GM21717 (cell line): ENCODE data around the gene DNAJB14.

Source experiments
- ATAC-seq: cut with Tn5 transposase; IDR thresholded peaks from one replicate; pipeline ENCODE4 v1.9.1; 2021; ENCODE audit warnings: mild to moderate bottlenecking, moderate library complexity; ENCODE audit not compliant: unreplicated experiment

Gene DNAJB14

DNA sequence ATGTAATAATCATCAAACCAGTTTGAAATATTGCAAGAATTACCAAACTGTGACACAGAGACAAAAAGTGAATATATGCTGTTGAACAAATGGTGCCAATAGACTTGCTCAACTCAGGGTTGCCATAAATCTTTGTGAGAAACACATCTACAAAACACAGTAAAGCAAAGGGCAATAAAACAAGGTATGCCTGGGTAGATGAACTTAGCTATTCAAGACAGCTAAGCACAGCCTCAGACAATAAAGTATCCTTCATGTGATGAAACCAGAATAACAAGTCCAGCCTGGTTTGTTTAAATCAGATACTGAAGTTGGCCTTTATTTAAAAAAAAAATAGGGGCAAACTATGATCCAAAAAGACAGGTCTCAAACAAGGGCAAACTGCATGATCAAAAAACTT lies 71.3 kb downstream of the DNAJB14 start:
- ATAC-seq: no peak

DNA sequence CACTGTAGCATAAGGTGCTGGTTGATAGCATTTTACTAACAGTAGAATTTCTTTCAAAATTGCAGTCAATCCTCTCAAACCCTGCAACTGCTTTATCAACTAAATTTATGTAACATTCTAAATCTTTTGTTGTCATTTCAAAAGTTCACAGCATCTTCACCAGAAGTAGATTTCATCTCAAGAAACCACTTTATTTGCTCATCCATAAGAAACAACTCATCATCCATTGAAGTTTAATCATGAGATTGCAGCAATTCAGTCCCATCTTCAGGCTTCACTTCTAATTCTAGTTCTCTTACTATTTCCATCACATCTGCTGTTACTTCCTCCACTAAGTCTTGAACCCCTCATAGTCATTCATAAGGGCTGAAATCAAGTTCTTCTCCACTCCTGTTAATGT lies 73.8 kb downstream of the DNAJB14 start:
- ATAC-seq: no peak

DNA sequence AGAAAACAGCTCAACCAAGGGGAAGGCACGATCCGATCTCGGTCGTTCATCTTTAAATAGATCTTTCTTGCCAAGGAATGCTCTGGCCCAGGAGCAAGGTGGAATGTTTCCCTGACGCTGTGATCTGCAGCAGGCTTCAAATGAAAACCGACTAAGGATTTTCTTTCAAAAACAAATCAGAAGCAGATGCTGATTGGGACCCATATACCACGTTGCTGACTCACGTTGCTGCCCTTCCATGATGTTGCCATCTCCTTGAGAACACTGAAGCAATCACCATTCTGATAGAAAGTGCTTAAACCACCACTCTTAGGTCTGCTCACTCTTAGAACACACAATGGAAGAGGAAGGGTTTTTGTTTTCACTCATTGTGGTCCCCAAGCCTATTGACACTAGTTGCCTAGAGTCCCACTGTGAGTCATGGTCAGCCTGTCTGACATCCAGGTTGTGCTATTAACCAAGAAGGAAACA lies 78.3 kb downstream of the DNAJB14 start:
- ATAC-seq: peak; percentile 43

DNA sequence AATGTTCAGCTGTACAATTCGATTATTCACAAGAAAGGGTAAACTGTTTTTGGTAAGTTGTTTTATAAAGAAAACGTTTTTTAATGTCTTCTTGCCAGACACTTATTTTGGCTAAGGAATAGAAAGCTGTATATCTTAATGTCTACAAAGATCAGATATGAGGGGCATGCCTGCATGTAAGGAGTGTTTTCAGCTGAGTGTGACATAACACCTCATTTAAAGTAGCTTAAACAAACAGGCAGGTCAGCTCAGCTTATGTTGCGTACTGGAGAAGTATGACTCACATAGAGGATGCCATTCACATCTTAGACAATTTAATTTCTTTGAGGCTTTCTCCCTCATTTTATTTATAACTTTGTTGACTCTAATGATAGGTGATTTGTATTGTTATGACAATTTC lies 82.6 kb downstream of the DNAJB14 start:
- no peak for ATAC-seq

DNA sequence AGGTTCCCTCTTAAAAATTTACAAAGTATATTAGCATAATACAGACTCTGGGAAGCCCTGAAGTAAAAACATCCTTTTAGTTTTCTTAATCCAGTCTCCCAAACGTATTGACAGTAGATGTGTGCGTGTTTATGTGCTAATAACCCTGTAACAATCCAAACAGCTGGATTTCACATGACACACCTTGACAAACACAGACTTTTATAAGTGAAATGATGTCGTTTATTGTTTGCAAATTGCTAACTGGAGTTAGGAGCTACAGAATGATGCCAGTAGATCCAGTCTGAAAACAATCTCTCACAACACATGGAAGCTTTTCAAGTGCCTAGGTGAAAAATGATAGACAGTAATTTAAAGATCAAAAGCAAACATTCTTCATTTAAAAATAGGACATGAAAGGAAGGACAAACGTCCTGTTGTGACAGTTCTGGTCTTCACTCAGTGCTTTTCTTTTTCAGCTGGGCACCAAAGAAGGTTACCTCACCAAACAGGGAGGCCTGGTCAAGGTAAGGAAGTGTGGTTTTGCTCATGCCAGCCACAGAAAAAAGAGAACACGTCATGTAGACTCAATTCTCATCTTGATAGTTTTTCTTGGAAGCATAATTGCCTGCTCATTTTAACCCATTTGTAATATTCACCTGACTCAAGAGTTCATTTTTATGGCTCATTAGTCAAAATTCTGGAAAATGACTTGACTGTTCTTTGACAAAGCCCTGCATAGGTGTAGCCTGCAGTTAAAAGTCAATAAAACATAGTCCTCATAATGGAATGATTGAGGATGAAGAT lies 85.1 kb downstream of the DNAJB14 start:
- no peak for ATAC-seq

DNA sequence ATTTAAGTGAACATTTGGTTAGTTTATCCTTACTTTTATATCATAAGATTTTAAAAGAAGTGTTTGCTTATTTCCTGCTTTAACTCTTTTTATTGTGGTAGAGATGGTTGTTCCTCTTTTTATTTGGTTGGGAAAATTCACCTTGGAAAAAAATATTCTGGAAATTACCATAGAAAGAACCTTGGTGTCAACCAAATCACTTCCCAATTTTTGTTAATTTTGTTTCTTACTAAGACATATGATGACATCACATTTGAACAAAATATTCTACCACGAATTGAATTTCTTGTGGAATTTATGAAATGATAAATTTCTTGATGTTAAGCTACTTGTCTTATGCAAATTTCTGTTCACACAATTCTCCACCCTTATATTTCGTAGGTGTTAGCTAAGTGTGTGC lies 85.9 kb downstream of the DNAJB14 start:
- ATAC-seq: no peak

DNA sequence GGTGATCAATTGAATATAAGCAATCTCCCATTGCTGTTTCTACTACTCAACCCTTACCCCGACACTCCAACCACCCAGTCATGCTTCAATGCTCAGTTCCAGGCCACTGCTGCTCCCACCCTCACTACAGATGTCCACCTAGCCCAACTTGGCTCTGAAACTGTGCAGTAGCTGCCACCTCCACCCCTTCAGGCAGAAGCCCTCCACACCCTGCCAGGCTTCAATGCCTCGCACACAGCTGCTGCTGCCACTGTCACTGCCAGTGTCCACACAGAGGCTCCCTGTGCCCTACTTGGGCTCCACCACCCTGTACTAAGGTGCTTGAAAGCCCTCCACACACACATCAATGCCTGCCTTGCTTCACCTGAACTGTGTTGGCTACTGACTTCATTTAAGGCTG lies 86.8 kb downstream of the DNAJB14 start:
- peak; percentile 29 for ATAC-seq

DNA sequence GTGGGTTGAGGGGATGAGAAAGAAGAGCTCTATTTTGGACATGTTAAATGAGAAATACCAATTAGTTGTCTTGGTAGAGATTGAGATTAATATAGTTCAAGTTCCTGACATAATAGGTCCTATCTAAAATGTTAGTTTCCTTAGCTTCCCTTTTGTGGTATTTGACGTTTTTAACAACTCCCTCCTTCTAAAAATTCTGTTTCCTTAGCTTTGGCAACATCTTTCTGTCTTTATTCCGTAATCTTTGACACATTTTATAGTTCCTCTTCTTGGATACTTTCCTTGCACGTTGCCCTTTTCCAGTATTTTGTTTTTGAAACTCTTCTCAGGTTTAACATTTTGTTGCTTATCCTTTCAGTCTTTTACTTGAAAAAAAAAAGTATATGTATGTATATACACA lies 89.1 kb downstream of the DNAJB14 start:
- ATAC-seq: no peak

DNA sequence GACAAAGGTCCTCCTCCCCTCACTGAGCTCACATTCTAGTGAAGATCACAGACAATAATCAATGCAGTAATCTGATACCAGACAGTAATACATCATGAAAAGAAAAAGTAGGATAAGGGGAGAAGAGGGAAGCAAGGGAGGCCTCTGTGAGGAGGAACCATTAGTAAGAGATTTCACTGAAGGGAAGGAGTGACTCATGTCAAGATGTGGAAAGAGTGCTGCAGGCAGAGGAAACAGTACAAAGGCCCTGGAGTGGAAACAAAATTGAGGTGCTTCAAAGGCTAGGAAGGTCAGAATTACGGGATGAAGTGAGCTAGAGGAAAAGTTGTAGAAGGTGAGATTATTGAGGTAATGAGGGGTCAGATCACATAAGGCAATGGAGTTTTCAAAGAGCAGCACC lies 90.3 kb downstream of the DNAJB14 start:
- ATAC-seq: no peak

DNA sequence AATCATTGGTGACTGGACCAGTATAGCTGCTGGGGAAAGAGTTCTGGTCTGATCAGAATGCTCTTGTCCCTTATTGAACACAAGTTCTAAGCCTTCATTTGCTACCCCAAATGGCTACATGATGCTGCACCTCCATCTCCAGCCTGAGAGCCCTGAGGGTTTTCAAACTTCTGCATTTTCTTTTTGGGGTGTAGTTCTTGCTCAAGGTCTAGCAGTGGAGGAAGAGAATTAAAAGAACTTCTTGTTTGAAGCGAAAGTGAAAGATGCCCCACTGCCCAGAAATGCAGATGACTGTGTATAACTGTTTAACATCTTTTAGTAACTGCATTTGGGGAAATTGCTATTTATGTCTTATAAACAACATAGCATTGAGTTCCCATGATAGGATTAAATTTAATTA lies 90.7 kb downstream of the DNAJB14 start:
- peak; percentile 45 for ATAC-seq

DNA sequence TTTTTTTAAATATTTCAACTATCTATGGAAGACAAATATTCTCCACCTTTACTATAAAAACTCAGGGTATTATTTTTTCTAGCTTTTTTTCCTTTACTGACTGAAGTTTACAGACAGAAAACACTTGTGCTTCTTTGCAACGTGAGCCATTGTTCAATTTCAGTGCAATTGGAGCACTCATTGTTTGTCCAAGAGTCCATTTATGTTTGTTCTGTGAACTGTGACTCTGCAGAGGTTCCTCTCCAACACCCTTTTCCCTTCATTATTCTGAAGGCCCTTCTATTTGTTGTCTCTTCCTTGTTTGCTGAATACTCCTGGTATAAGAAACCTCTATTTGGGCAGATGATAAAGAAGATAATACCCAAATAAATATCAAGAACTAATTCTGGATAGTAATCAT lies 92.4 kb downstream of the DNAJB14 start:
- no peak for ATAC-seq

DNA sequence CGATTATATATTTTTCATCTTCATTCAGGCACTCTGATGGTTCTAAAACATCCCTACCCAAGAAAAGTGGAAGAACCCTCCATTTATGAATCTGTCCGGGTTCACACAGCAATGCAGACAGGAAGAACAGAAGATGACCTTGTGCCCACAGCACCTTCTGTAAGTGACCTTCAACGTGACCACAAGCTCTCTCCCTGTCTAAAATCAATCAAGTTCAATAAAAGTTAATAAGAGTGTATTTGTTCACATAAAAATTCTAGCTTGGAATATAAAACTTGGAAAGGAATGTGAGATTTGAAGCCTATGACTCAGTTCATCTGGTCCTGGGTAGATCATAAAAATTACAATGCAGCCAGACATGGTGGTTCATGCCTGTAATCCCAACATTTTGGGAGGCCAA lies 93.2 kb downstream of the DNAJB14 start:
- no peak for ATAC-seq

DNA sequence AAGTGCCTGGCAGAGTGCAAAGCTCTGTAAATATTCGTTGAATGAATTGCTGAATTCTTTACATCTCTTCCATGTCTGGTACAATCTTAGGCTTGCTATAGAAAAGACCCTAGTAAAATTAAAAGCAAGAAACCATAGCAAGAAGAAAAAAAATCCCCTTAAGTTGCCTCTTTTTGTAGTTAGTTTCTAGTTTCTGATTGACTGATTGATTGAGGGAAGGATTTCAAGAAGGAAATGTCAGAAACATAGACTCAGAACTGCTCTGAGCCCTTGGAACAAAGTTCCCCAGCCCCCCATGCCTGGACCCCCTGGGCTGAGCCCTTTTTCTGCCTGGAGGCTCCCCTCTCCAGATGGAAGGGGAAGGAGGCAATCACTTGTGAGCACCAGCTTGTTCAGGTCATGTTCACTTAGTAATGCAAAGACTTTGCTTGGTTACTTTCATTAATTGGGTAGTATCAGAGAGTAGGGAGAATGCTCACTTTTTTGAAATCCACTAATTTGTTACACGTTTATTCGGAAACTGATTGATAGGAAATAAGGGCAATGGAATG lies 94.1 kb downstream of the DNAJB14 start:
- peak; percentile 7 for ATAC-seq

DNA sequence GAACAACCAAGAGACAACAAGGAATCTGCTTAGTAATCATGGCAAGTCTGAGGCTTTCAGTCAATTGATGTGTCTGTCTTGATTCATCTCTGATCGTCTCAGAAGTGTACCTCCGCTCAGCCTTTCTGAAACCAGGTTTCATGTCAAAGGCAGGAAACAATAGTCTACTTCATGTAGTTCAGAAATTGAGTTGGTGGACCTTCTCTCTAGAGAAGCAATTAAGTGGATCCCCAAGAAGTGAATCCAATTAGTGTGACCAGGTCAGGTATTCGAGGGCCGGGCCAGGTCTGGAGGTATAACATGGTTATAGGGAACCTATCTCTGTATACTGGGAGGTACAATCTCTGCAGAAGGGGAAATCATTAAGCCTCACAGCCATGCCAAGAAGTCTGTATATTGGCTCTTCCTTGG lies 97.8 kb downstream of the DNAJB14 start:
- ATAC-seq: peak; percentile 32

DNA sequence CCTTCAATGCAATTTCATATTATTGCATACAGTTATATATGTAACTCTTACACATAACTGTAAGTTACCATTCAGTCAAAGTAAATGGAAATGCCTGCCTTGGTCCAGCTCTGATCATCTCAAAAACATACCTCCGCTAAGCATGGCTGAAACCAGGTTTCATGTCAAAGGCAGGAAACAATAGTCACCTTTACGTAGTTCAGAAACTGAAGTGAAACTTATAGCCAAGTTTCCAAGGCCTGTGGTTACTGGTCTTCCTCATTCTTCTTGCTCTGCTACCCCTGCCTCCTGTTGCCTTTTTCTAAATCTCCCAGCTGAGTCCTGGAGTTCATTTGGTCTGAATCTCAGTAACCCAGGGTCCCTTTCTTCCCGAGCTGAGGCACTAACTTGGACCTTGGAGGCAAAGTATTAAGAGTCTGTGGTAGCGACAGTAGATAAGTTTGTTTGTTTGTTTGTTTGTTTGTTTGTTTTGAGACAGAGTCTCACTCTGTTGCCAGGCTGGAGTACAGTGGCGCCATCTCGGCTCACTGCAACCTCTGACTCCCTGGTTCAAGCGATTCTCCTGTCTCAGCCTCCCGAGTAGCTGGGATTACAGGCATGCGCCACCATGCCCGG lies 98.9 kb downstream of the DNAJB14 start:
- peak; percentile 72 for ATAC-seq

DNA sequence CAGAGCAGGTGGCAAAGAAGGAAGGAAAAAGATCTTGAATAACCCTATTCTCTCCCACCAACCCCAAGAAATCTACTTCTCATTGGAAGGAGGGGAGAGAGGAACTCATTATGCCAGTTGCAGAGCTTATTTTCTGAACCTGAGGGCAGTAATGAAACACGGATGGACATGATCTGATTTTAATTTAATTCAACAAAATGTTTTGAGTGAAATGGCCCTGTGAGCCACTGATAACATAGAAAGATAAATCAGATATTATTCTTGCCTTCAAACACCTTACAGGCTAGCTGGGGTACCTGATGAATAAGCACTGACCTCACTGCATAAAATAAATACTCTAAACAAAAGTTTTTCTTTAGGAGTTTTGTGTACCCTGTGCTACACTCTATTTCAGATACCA lies 99.5 kb downstream of the DNAJB14 start:
- ATAC-seq: peak; percentile 0
